CD4-positive, alpha-beta T cell treated with Interleukin-4 for 4 hours (primary cell): ENCODE results near the gene CTBS.
"Not testable (repeated sequence)": the region's sequence is repeated elsewhere in the genome, so short reads cannot be mapped to it uniquely, and the experiment has no call there.

ENCODE experiments used
- DNase-seq: peaks from one replicate; pipeline ENCODE4 v3.0.0-alpha.2; 2020

The CTBS gene

DNA sequence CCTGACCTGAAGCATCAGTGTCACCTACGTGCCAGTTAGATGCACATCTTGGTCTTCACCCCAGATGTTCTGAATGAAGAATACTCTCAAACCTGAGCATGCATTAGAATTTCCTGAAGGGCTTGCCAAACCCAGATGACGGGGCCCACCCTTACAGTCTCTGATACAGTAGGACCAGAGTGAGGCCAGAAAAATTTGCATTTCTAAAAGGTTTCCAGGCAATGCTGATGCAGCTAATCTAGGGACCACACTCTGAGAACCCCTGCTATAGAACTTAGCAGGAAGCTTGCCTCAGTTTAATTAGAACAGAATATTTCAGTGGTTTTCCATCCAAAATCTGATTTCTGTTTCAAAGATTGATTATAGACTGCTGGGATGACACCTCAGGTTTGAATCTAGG is 9.9 kb upstream of the CTBS start:
- no peak for DNase-seq

DNA sequence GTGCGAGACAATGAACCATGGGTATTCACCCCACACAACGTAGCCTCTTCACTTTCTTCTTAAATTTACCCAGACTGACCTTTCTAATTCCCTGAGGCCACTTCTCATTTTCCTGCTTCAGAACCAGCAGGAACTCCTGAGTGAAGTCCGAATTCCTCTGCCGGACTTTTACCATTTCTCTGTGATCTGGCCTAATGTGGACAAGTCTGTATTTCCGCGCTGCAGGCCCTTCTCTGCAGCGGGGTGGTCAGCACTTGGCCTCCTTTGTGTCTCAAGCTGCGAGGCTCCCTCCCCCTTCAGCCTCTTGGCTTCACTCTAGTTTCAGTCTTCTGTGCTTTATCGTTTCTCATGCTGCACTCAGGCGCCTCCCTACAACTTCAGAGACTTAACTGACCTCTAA is 9.4 kb upstream of the CTBS start:
- DNase-seq = no peak

DNA sequence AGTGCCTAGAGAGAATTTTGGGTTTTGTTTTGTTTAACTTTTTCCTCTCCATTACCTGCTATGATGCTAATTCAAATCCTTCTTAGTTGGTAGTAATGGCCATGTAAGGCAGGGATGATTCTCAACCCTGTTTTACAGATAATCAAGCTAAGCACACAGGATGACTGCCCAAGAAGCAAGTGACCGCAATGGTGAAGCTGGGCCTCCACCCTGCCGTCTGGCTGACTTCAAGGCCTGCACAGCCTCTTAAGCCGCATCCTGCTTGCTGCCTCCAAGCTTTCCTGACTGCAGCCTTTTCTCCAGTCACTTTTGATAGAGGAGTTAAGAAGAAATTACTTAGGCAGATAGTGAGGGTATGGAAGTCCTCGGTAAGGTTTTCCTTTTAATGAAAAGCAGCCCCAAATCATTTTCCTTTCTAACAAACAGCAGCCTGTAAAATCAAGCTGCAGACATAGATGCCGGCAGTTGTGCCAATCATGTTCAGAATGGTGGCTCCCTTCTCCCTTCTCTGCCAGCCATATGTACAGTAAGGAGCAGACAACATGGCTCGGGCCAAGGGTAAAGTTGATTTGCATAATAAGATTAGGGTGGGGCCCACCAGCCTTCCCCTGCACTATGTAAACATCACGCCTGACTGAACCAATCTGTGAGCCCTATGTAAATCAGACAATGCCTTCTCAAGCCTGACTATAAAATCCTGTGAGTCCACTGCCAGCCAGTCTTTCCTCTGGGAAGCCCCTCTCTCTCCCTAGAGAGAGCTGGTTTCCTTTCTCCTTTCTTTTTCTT is 8.8 kb upstream of the CTBS start:
- no peak for DNase-seq

DNA sequence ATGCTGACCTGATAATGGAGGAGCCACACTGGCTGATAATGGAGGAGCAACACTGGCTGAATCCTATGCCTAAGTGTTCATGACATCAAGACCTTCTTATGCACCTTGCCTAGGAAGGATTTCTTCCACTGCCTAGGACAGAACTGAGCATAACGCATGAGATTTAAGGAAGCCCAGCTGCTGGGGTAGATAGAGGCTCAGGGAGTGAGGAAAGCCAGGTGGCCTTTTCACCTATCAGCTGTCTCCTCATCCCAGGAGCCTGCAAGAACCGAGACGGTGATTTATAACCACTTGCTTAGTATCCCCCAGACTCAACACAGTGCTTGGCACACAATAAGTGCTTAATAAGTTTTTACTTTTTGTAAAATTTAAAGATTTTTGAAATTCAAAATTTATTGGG is 7.4 kb upstream of the CTBS start:
- no peak for DNase-seq

DNA sequence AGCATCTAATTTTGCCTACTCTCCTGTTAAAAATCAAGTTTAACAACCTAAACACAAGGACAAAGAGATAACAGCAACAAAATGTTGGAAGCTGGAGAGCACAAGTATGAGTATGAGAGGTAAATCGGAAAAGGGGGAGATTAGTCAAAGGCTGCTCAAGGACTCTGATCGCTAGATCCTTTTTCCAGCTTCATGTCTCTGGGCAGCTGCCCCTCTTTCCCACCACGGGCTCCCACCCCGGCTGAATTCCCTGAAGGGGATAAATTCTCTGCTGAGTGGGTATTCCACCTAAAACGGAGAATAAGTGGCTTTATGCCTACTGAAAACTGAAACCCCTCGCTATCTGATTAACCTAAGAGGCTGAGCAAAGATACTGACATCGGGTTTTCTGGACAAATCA is 696 bp upstream of the CTBS start:
- DNase-seq = no peak

DNA sequence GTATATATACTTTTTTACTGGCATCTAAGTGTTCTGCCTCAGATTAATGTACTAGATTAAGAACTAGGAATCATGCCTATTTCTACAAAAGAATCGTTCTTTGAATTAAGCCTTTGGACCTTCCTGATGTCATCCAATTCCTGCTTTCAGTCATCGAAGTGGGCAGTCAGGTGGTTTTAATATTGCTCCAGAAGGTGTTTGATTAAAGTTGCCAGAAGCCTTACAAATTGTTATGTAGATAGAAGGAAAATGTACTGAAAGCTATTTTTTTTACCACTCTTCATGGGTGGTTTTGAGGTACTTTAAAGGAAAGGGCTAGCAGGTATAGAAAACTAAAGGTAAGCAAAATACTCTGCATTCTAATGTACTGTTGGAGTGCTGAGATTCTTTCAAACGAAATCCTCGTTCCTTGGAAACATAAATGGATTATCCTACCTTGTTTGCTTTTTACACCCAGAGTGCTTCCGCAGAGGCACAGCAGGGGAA is 716 bp downstream of the CTBS start:
- no peak for DNase-seq

DNA sequence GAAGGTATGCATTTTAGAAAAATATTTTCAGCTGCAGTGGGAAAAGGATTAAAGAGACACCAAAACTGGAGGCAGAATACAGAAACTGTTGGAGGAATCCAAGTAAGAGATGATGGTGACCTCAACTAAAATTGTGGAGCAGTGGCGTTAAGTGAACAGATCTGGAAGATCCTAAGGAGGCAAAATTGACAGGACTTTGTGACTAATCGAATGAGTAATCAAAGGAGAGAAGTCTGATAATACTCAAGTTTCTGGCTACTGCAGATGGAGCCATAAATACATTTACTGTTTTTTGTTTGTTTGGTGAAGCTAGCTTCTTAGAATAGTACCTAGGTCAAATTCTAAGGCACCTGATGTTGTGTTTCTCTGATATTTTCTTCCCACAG is 3.1 kb downstream of the CTBS start:
- DNase-seq = no peak

DNA sequence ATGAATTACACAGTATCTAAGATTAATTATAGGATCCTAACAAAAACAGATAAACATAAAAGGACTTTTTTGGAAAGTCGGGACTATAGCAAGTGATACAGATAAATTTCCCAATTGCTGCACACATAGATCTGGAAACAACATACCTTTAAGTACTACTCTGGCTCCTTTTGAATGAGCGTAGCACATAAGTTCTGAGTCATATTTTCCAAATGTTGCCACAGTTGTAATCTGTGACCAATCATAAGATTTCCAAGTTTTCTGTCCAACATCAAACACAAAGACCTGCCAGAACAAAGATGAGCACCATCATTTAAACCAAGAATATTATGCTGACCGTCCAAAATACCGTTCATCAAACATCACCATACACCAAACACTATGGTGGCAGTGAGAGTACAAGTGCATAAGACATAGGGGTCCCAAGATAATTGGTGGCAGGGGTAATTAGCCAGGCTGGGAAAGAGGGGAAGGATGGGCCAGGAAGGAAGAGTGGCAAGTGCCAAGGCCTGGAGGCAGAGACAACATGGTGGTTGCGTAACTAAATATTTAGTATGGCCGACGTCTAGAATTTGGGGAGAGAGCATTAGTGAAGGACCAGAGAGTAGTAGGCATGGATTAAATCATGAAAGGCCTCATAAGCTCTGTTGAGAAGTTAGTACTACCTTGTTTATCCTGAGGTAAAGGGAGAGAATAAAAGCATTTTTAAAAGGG is 3.6 kb downstream of the CTBS start:
- no peak for DNase-seq

DNA sequence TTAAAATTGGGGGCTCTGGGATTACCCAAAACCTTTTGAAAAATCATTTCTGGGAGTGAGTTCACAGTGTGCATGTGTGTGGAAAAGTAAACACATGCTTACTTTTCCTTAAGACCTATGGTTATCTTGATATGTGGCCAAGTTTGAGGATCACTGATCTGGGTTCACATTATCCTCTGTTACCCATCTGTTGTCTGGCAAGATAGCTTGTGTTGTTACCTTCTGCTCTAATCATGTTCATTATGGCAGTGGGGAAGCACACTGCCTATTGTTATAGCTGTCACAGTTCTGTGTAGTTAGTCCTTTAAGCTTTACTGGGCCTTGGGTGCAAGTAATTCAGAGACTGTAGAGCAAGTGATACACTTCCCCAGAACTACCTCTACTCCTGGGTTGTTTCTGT is 5.0 kb downstream of the CTBS start:
- no peak for DNase-seq

DNA sequence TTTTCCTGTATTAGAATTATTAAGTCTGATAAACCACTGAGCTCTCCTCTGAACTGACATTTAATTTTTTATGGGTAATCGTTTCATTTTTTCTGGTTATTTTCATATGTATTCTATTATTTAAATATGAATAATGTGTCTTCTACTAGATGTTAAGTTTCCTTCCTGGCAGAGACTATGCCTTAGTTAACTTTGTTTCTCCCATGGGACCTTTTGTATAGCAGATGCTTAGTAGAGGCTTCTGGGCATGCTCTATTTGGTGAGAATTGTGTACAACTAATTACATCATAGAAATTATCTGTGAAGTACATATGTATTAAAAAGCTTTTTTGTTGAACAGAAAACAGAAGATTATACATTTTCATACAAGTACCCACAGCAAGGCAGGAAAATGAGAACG is 23.4 kb downstream of the CTBS start:
- no peak for DNase-seq

DNA sequence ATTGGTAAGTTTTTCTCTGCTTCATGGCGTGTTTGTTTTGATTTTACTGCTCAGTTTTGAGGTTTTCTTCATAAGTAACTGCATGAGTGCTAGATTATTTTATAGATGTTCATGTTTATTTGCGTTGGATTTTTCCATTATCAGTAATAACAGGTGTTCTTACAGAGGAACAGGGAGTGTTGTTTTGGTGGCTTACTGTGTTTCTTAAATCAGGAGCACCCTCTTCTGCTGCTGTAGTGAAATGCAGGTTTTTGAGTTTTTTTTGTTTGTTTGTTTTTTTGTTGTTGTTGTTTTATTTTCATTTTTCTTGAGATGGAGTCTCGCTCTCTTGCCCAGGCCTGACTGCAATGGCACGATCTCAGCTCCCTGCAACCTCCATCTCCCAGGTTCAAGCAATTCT is 32.6 kb downstream of the CTBS start:
- DNase-seq = no peak

DNA sequence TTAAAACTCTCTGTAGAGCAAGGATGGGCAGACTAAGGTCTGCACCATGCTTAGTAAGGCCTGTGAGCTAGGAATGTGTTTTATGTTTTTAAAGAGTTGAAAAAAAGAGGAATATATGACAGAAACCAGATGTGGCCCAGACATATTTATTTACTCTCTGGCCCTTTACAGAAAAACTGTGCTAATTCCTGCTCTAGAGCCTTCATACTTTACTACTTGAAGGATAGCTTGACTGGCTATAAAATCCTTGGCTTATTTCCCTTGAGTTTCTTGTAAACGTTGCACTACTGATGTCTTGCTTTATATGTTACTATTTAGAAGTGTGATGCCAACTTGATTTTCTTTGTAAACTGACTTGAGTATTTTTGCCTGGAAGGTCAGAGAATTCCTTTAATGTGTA is 33.5 kb downstream of the CTBS start:
- no peak for DNase-seq

DNA sequence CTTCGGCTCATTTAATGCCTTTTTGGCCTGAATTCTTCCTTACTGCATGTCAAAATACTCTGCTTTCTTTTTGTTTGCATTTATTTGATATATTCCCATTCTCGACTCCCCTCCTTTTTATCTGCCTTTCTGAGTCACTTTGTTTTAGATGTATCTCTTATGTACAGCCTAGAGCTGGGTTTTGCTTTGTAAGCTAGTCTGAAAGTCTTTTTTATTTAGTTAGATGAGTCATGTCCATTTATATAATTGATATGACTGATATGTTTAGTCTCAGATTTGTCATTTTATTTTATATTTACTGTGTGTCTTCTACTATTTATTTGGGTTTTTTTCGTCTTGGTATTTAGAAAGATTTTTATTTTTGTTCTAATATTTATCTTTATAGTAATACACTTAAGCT is 34.3 kb downstream of the CTBS start:
- no peak for DNase-seq

DNA sequence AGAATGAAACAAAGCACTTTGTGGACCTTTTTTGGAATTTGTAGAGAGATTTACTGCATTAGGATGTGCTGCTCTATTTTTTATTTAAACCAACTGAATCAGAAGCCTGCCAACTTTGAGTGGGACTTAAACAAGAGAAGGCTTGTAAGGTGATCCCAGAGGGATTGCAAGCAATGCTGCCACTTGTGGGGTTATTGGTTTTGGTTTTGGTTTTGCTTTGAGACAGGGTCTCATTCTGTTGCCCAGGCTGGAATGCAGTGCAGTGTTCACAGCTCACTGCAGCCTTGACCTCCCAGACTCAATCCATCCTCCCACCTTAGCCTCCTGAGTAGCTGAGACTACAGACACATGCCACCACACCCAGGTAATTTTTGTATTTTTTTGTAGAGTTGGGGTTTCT is 35.6 kb downstream of the CTBS start:
- no peak for DNase-seq

DNA sequence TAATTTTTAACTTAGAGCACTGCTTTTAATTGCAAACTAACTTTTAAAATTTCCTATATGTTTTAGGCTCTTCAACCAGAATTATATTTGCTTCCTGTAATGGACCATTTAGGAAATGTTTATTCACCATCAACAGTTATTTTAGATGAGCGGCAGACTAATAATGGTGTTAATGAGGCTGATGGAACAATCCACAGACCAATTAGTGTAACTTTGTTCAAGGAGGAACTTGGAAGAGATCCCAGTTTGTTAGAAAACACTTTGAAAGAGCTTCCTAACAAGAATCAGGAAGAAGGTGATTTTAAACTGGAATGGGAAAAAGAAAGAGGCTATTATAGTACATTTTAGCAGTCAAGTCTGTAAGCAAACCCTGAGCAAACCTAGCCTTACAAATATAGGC is 48.5 kb downstream of the CTBS start:
- DNase-seq = no peak

DNA sequence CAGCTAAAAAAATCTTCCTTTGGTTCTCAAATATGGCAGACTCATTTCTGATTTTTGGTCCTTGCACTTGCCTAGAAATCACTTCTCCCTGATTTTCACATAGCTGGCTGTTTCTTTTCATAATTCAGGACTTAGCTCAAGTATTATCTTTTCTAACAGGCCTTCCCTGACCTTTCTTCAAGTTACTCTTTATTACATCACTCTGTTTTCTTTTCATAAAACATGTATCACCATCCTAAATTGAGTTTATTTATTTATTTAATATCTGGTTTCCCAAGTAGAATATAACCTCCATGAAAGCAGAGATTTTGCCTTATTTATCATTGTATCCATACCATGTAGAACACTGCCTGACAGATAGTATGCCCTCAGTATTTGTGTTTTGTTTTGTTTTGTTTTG is 49.6 kb downstream of the CTBS start:
- DNase-seq = no peak

DNA sequence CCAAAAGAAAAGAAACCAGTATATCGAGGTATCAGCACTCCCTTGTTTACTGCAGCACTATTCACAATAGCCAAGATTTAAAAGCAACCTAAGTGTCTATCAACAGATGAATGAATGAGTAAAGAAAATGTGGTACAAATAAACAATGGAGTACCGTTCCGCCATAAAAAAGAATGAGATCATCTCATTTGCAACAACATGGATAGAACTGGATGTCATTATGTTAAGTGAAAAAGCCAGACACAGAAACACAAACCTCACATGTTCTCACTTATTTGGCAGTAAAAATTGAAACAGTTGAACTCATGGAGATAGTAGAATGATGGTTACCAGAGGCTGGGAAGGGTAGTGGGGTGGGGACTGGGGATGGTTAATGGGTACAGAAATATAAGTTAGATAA is 63.6 kb downstream of the CTBS start:
- DNase-seq = no peak

DNA sequence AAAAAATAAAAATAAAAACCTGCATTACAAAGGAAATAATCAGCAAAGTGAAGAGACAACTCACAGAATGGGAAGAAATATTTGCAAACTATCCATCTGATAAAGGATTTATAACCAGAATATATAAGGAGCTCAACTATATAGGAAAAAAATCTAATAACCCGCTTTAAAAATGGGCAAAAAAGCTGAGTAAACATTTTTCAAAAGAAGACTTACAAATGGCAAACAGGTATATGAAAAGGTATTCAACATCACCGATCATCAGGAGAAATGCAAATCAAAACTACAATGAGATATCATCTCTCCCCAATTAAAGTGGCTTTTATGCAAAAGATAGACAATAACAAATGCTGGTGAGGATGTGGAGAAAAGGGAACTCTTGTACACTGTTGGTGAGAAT is 64.1 kb downstream of the CTBS start:
- DNase-seq = no peak

DNA sequence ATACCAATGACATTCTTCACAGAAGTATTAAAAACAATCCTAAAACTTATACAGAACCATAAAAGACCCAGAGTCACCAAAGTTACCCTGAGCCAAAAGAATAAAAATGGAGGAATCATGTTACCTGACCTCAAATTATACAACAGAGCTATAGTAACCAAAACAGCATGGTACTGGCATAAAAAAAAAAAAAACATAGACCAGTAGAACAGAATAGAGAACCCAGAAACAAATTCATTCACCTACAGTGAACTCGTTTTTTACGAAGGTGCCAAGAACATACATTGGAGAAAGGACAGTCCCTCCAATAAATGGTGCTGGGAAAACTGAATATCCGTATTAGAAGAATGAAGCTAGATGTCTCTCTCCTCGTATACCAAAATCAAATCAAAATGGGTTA is 65.2 kb downstream of the CTBS start:
- DNase-seq = no peak

DNA sequence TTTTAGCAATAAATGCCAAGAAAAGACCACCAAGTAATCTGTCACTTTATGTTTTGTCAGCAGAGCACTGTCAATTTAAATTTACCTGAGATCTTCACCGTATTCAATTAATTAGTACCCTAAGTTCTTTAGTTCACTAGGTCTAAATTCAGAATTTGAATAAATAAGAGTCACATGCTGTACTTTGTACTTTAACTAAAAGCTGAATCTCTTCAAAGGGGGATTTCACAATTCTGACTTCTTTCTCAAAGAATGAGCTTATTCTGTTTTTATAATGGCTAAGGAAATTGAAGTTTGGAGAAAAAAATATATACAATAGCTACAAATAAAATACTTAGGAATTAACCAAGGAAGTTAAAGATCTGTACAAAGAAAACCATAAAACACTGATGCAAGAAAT is 65.7 kb downstream of the CTBS start:
- no peak for DNase-seq

DNA sequence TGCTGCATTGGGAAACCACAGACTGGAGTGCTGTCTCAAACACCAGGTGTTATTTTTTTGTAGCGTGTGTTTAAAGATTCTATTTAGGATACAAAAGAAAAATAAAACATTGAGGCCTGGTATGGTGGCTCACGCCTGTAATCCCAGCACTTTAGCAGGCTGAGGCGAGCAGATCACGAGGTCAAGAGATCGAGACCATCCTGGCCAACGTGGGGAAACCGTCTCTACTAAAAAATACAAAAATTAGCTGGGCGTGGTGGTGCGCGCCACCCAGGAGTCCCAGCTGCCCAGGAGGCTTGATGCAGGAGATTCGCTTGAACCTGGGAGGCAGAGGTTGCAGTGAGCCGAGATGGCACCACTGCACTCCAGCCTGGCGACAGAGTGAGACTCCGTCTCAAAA is 66.4 kb downstream of the CTBS start:
- not testable (repeated sequence) for DNase-seq

DNA sequence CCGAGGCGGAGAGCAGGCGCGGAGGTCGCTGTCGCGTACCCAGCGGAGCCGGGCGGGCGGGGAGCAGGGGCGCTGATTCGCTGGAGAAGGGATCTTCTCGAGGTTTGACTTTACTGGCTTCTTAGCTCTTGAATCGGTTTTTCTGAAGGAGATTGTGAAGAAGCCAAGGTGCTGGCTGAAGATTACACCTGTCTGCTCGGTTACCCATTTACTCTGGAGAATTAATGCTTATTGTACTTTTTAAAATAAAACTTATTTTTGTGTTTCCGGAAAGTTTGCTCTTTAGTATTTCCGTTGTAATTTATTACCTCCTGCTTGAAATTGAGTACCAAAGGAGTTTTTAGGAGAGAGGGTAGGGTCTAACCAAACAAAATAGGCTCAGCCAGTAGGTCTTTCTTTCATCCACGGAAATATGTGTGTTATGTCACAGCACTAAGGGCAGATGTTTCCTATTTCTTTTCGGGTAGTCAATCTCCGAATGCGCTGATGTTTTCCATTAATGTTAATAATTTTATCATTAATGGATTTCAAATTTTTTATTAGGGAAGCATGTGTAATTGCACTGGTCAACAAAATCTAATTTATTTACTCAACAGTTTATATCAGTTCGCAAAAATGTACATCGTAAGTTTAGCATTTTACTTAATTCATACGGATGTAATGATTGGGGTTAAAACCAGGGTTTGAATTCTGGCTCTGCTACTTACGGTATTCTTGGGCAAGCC is 67.3 kb downstream of the CTBS start:
- DNase-seq = no peak

DNA sequence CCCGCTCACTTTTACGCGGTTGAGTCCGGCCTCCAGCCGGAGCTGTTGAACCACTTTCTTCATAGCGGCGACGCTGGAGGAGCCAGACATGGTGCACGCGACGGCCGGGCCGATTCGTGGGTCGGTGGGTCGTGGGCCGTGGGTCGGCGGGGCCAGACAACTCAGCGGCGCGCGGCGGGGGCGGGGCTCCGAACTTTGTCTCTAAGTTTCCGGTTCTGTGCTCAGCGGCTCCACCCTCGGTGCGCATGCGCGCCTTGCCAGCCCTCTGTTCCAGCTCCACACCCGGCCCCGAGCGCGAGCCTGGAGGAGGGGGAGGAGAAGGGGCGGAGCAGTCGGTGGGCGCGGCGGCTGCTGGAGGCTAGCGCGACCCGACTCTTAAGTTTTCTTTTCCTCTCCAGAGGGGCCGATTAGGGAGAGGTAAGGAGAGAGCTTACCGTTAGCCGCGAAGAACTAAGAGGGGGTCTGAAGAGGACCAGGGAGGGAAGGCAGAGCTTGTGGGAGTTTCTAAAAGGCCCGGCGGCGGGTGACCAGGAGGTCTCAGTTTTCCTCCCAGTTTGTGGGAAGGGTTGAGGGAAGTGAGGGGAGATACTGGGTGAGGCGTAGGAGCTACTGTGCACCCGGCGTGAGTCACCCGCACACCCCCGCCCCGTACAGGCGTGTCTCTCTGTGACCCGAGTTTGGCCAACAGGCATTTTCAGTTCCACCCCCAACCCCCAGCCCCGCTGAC is 68.1 kb downstream of the CTBS start, which contains the start of the genes GNG5 and SPATA1:
TSS of gene GNG5 (minus strand) at position 580 of the 727 bp plus-strand sequence. CDS start at position 90, 490 bp downstream.
TSS of gene SPATA1 (plus strand) at position 385 of the 727 bp plus-strand sequence. CDS start 9,974 bp downstream, outside the sequence.
- peak; percentile 96 for DNase-seq
